Lower lobe of right lung (tissue), 2 donors: ENCODE measurements around the gene POP4. TPM values are rescaled to one million over a fixed set of nuclear protein-coding genes. Genes with fewer than 3 reads are reported as not detected.

Experiments used
- ATAC-seq, 2 donors: fragments of 200-7000 bp; cut with Tn5 transposase; one replicate each; pipeline ENCODE4 v1.9.1; 2020 to 2022; ENCODE audit warnings: mild to moderate bottlenecking in 2 of 2, moderate library complexity in 2 of 2
- DNase-seq: peaks from one replicate; pipeline ENCODE4 v3.0.0-alpha.2; 2020
- H3K27ac ChIP-seq: fragments of 200-600 bp; one replicate; pipeline ENCODE4 v1.8.0; 2022
- H3K27me3 ChIP-seq: fragments of 200-600 bp; one replicate; pipeline ENCODE4 v1.8.0; 2022; ENCODE audit warnings: low read depth
- H3K36me3 ChIP-seq: fragments of 200-600 bp; one replicate; pipeline ENCODE4 v1.8.0; 2022; ENCODE audit warnings: mild to moderate bottlenecking
- H3K4me1 ChIP-seq: fragments of 200-600 bp; one replicate; pipeline ENCODE4 v1.8.0; 2022
- H3K4me3 ChIP-seq: fragments of 200-600 bp; one replicate; pipeline ENCODE4 v1.8.0; 2022; ENCODE audit warnings: mild to moderate bottlenecking
- H3K9me3 ChIP-seq: fragments of 200-600 bp; one replicate; pipeline ENCODE4 v1.8.0; 2022
- intact Hi-C: fragments of 100-400 bp; cut with DNase I; formaldehyde crosslinking; loops from one replicate; pipeline ENCODE4 v1.11.0; 2022
- total RNA-seq: library from RNA; stranded (reverse); fragmentation: NEBNext Ultra II Directional; extraction: Animal tissue kit (Norgen Biotek cat#: 25700); gene quantifications from one replicate; pipeline ENCODE4 v1.2.1, GENCODE V29; 2021
- TF ChIP-seq, protein P1 (sequence below): fragments of 200-600 bp; IDR thresholded peaks from one replicate; pipeline ENCODE4 v1.8.0; 2022; ENCODE audit warnings: antibody characterized with exemption, mild to moderate bottlenecking
- donor health status: DM: no; HTN: yes; CAD: no; lungs with severe emphysema.

POP4 gene
- total RNA-seq, 1 donor from 2014 or later: 44.4 TPM

DNA sequence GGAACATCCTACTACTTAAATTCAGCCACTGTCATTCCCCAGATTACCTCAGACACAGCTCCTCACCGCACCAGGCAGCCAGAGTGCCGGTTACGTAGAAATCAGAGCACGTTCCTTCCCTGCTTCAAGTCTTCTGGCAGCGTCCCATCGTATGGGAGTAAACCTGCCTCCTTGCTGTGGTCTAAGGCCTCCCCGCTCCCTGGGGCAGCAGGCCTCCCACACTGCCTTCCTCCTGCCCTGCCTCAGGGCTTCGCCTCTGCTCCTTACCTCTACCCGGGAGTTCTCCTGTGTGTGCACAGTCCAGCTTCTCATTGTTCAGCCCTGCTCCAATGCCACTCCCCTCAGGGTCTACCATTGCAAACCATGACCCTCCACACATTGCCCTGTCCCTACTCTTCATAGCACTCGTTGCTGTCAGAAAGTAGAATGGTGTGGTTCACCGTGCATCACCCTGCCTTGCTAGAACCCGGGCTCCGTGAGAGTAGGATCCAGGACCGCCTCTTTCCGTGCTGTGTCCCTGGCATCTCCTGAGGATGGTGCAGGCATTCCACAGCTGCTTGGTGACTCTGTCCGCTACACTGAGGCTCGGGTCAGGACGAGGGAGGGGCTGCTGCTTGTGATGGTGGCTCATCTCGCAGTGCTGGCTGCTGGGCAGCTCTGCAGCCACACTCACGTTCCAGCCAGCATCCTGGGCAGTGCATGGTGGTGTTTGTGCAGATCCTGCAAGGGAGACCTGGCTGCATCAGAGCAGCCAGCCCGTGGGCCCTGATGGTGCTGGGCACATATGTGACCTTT is 6.9 kb downstream of the POP4 start:
- intact Hi-C loops: loop anchor here (10.0 kb wide), 1 partner anchor 102 kb away; the partner anchor contains the start of gene C19orf12
- DNase-seq (no peak), ATAC-seq (no peak)
- no peak overlapping the region for H3K27ac ChIP-seq
- H3K9me3 ChIP-seq: no peaks in the 10 kb centered on the region
- peaks cover 4% of the 10 kb centered on the region for H3K4me1 ChIP-seq
- TF ChIP-seq, protein P1, sequence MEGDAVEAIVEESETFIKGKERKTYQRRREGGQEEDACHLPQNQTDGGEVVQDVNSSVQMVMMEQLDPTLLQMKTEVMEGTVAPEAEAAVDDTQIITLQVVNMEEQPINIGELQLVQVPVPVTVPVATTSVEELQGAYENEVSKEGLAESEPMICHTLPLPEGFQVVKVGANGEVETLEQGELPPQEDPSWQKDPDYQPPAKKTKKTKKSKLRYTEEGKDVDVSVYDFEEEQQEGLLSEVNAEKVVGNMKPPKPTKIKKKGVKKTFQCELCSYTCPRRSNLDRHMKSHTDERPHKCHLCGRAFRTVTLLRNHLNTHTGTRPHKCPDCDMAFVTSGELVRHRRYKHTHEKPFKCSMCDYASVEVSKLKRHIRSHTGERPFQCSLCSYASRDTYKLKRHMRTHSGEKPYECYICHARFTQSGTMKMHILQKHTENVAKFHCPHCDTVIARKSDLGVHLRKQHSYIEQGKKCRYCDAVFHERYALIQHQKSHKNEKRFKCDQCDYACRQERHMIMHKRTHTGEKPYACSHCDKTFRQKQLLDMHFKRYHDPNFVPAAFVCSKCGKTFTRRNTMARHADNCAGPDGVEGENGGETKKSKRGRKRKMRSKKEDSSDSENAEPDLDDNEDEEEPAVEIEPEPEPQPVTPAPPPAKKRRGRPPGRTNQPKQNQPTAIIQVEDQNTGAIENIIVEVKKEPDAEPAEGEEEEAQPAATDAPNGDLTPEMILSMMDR: no peak
- no peaks in the 10 kb centered on the region for H3K27me3 ChIP-seq
- no peak overlapping the region for H3K4me3 ChIP-seq
- H3K36me3 ChIP-seq: peaks cover 83% of the 10 kb centered on the region

DNA sequence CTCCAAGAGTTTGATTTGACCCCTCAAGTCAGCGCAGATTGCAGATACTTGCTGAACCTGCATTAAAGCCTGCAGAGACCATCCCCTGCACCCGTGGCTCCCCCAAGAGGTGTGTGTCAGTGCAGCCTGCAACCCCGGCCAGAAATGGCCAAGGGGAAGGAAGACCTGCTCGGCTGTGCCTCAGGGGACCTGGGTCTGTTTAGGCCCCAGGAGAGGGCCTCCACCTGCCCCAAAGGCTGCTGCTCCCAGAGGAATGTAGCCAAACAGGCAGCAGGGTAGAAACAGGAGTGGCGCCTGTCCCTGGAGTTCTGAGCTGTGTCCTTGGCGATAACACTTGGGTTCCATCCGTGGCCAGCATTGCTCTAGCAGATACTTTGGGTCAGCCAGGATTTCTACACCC is 8.0 kb downstream of the POP4 start:
- no peak for ATAC-seq
- Histone ChIP-seq H3K4me1 (peaks cover 4% of the 10 kb centered on the region), H3K9me3 (no peaks in the 10 kb centered on the region), H3K4me3 (no peak overlapping the region), H3K36me3 (peaks cover 76% of the 10 kb centered on the region), H3K27ac (no peak overlapping the region), H3K27me3 (no peaks in the 10 kb centered on the region)
- TF ChIP-seq, protein P1: no peak
- intact Hi-C loops: loop anchor here (10.0 kb wide), 1 partner anchor 101 kb away; the partner anchor contains the start of gene C19orf12
- DNase-seq: no peak

DNA sequence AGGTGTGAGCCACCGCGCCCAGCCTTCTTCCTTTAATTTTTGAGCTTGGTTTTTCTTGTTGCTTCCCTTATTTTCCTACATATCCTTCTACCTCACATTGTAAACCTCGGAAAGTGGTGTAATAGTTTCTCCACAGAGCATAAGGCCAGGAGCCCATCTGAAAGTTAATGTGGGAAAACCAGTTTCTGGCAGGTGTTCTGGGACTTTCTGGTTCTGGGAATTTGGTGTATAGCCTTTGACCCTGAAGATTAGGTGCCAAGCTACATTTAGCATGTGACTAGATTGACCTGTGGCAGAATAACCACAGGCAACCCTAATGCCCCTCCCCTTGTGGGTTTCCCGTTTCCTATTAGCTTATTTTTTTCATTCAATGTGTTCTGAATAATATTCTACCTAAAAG is 8.7 kb downstream of the POP4 start:
- DNase-seq (no peak), ATAC-seq (no peak)
- TF ChIP-seq, protein P1: no peak
- Histone ChIP-seq H3K4me3 (no peak overlapping the region), H3K27ac (no peak overlapping the region), H3K9me3 (no peaks in the 10 kb centered on the region), H3K36me3 (peaks cover 68% of the 10 kb centered on the region), H3K4me1 (peaks cover 4% of the 10 kb centered on the region), H3K27me3 (no peaks in the 10 kb centered on the region)
- intact Hi-C loops: loop anchor here (10.0 kb wide), 1 partner anchor 100 kb away; the partner anchor contains the start of gene C19orf12

DNA sequence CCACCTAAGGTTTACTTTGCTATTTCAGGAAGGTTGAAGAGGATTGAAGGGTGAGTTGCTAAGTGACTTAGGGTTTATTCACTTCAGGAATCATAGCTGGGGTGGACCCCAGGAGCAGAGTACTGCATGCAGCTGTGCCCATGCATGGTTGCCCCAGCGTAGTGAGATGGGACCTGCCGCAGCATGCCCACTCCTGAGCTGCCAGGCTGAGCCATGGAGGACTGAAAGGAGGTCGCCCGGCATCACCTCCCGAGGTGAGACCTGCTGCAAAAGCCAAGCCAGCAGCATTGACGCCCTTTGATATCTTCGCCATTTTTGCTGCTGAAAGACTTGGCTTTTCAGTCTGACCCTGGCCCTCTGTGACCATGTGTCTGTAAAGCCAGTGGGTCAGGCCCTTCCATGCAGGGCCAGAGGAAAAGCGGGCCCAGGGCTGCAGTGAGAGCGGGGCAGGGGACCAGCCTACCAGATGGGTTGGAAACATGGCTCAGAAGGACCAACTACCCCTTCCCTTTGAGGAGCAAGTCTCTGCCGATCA is 9.9 kb downstream of the POP4 start:
- H3K27ac ChIP-seq: no peak overlapping the region
- ATAC-seq (no peak), DNase-seq (peak; percentile 23)
- no peaks in the 10 kb centered on the region for H3K4me1 ChIP-seq
- H3K27me3 ChIP-seq: no peaks in the 10 kb centered on the region
- intact Hi-C loops: loop anchor here (10.0 kb wide), 1 partner anchor 99 kb away; the partner anchor contains the start of gene C19orf12
- H3K4me3 ChIP-seq: no peak overlapping the region
- peaks cover 58% of the 10 kb centered on the region for H3K36me3 ChIP-seq
- TF ChIP-seq, protein P1: no peak
- no peaks in the 10 kb centered on the region for H3K9me3 ChIP-seq

DNA sequence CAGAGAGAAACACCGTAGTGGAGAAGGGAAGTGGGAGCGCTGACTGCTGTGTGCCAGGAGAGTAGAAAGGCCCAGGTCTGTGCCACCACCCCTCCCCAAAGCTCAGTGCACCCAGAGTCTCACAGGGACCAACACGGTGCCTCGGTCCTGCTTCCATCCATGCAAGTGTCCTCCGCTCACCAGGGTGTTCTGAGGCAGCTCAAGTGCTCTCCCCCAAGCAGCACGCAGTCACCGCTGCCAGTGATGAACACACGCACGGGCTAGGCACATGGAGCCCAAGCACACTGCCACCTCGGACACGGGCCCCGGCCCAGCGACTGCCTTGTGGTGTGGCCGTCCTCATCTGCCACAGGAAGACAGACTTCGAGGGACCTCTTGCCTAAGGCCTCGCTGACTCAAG is 10.5 kb downstream of the POP4 start:
- TF ChIP-seq, protein P1: no peak
- no peaks in the 10 kb centered on the region for H3K9me3 ChIP-seq
- no peak for ATAC-seq
- no peaks in the 10 kb centered on the region for H3K27me3 ChIP-seq
- H3K4me1 ChIP-seq: no peaks in the 10 kb centered on the region
- intact Hi-C loops: loop anchor here (10.0 kb wide), 1 partner anchor 98 kb away; the partner anchor contains the start of gene C19orf12
- H3K27ac ChIP-seq: no peak overlapping the region
- peaks cover 52% of the 10 kb centered on the region for H3K36me3 ChIP-seq
- peak; percentile 28 for DNase-seq
- no peak overlapping the region for H3K4me3 ChIP-seq
